ENCODE results near the gene PTGIR. TPM values are rescaled to one million over a fixed set of nuclear protein-coding genes. Genes with fewer than 3 reads are reported as not detected.
A peak's percentile ranks its signal among the peaks of the same experiment; 100 is the strongest.

Gene PTGIR
- total RNA-seq, 6 experiments from 2014 or later: 2.4 to 4.1 (median 3.0) TPM

DNA sequence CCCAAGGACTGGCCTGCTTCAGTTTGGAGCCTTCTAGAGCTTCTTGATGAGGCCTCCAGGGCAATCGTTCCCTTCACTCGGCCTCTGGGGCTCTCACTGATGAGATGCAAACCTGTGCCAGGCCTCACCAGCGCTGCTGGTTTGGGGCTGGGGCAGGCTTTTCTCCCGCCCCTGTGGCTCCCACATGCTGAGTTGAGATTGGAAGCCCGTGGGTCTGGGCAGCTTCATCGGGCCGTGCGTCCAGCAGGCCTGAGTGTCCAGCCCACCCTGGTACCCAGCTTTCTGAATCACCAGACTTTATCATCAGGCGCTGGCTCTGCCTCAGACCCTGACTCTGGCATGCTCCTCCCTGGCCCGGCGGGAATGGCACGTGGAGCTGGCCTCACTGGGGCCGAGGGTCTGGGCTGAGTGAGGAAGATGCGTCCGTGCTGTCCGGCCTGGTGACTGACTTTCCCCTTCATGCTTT lies 19.5 kb downstream of the PTGIR start:
- TF ChIP-seq, protein P1, sequence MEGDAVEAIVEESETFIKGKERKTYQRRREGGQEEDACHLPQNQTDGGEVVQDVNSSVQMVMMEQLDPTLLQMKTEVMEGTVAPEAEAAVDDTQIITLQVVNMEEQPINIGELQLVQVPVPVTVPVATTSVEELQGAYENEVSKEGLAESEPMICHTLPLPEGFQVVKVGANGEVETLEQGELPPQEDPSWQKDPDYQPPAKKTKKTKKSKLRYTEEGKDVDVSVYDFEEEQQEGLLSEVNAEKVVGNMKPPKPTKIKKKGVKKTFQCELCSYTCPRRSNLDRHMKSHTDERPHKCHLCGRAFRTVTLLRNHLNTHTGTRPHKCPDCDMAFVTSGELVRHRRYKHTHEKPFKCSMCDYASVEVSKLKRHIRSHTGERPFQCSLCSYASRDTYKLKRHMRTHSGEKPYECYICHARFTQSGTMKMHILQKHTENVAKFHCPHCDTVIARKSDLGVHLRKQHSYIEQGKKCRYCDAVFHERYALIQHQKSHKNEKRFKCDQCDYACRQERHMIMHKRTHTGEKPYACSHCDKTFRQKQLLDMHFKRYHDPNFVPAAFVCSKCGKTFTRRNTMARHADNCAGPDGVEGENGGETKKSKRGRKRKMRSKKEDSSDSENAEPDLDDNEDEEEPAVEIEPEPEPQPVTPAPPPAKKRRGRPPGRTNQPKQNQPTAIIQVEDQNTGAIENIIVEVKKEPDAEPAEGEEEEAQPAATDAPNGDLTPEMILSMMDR (IDR thresholded peaks at IDR 0.05): no peak
- no peak for TF ChIP-seq POLR2A (IDR thresholded peaks at IDR 0.05)
- Histone ChIP-seq H3K9me3 (no peaks in the 10 kb centered on the region), H3K4me3 (peak overlapping the region in 1 of 3 donors; percentile 19), H3K27me3 (no peaks in the 10 kb centered on the region), H3K4me1 (peaks cover 0 to 45% (median 14%) of the 10 kb centered on the region in 4 donors), H3K36me3 (peaks cover 6 to 37% (median 18%) of the 10 kb centered on the region in 4 donors), H3K27ac (peak overlapping the region in 2 of 3 donors; percentile 81 to 100)
- 78% methylated on average over 3 of the region's 16 CpGs for WGBS (ENCODE audit: insufficient coverage, low coverage, low lambda C conversion rate, missing lambda C conversion rate)
- ATAC-seq: no peak
- intact Hi-C loops (cut with DNase I): no loop called here
- DNase-seq: no peak

DNA sequence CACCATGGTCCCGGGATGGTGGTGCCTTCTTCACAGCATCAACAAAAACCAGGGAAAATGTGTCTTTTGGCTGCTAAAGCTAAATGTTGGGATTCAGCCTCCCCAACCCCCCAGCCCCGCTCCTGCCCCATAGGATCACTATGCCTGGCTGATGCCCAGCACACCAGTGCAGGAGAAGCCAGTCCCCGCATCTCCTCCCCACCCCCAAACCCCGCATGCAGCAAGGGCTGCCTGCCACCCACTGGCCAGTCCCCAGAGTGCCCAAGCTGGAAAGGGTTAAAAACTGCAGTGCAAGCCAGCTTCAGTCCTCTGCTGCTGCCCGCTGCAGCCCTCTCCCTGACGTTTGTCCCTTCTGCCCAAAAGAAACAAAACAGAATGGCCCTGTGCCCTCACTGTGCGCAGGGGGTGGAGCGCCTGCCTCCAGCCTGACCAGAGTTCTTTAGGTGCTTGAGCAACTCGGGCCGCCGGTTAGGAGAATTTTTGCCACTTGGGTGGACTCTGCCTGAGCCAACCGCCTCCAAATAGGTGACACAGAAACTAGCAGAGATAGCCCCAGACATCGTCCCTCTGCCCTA lies 20.0 kb downstream of the PTGIR start:
- Histone ChIP-seq H3K4me3 (peak overlapping the region in 1 of 3 donors; percentile 22), H3K27ac (peak overlapping the region in 2 of 3 donors; percentile 92 to 100), H3K9me3 (no peaks in the 10 kb centered on the region), H3K4me1 (peaks cover 0 to 45% (median 14%) of the 10 kb centered on the region in 4 donors), H3K36me3 (peaks cover 6 to 35% (median 18%) of the 10 kb centered on the region in 4 donors), H3K27me3 (no peaks in the 10 kb centered on the region)
- intact Hi-C loops (cut with DNase I): no loop called here
- ATAC-seq: peak; percentile 14 to 55 (median 54)
- WGBS (ENCODE audit: insufficient coverage, low coverage, low lambda C conversion rate, missing lambda C conversion rate): 41% methylated on average over 9 of the region's 13 CpGs
- no peak for TF ChIP-seq POLR2A (IDR thresholded peaks at IDR 0.05)
- TF ChIP-seq, protein P1 (IDR thresholded peaks at IDR 0.05): no peak
- peak; percentile 68 to 91 (median 89) for DNase-seq

DNA sequence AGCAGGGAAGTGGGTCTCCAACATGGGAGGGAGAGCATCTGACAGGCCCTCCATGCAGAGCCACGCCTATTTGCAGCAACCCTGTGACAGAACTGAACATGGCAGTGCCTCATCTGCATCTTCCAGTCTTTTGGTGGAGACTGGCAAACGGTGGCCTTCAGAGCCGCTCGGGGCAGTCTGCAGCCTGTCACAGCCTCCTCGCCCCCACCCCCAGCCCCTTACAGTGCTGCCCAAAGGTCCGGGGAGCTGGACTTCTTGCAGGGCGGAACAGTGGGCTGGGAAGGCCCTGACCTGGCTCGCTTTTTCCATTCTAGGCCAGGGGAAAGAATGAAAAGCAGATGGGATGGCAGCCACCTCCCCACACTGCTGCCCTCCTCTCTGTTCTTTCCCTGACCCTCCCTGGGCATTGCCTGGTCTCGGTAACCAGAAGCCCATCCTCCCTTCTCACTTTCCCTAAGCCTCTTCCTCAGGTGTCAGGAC lies 21.1 kb downstream of the PTGIR start:
- peak in 2 of 3 donors; percentile 44 to 54 for DNase-seq
- Histone ChIP-seq H3K27ac (peak overlapping the region; percentile 81 to 100 (median 92)), H3K4me1 (peaks cover 0 to 45% (median 14%) of the 10 kb centered on the region in 4 donors), H3K4me3 (no peak overlapping the region), H3K9me3 (no peaks in the 10 kb centered on the region), H3K27me3 (no peaks in the 10 kb centered on the region), H3K36me3 (peaks cover 6 to 24% (median 12%) of the 10 kb centered on the region in 4 donors)
- ATAC-seq: no peak
- 56% methylated on average over 4 of the region's 9 CpGs for WGBS (ENCODE audit: insufficient coverage, low coverage, low lambda C conversion rate, missing lambda C conversion rate)
- intact Hi-C loops (cut with DNase I): no loop called here
- TF ChIP-seq, protein P1 (IDR thresholded peaks at IDR 0.05): no peak
- no peak for TF ChIP-seq POLR2A (IDR thresholded peaks at IDR 0.05)

DNA sequence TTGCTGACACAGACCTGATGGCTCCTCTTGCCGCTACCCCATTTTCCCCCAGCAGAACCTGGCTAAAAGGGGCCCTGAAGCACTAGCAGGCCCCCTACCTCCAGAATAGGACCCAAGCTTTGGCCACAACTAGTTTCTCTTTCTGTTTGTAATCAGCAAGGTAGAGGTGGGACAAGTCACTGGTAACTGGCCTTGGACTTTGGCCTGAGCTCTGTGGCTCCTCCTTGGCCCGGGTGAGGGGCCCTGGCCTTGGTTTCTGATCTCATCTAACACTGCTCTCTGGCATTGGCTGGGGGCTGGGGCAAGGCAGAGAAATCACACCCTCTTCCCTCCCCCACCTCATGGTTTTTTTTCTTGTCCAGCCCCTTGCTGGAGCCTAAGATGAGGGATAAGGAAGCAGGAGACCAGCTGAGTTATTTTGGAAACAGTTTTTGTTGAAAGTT lies 21.7 kb downstream of the PTGIR start:
- peak in 3 of 4 donors; percentile 8 to 19 (median 10) for ATAC-seq
- Histone ChIP-seq H3K36me3 (peaks cover 2 to 18% (median 7%) of the 10 kb centered on the region in 4 donors), H3K4me3 (peak overlapping the region; percentile 99 to 100 (median 100)), H3K27me3 (no peaks in the 10 kb centered on the region), H3K4me1 (peaks cover 0 to 45% (median 14%) of the 10 kb centered on the region in 4 donors), H3K9me3 (no peaks in the 10 kb centered on the region), H3K27ac (peak overlapping the region; percentile 81 to 100 (median 92))
- 14% methylated on average over 1 of the region's 2 CpGs for WGBS (ENCODE audit: insufficient coverage, low coverage, low lambda C conversion rate, missing lambda C conversion rate)
- intact Hi-C loops (cut with DNase I): no loop called here
- no peak for TF ChIP-seq POLR2A (IDR thresholded peaks at IDR 0.05)
- TF ChIP-seq, protein P1 (IDR thresholded peaks at IDR 0.05): no peak
- peak; percentile 42 to 76 (median 75) for DNase-seq
